HepG2 (cell line): ENCODE results near the gene SOX12. TPM values are rescaled to one million over a fixed set of nuclear protein-coding genes. Genes with fewer than 3 reads are reported as not detected.

Experiments used
- ARID4A ChIP-seq: sonication (generic); formaldehyde crosslinking; IDR thresholded peaks from 2 replicates; pipeline ENCODE4 v1.5.0; 2020; ENCODE audit warnings: mild to moderate bottlenecking, missing genetic modification reagents, borderline replicate concordance
- ARNT2 ChIP-seq: sonication (generic); formaldehyde crosslinking; IDR thresholded peaks from 2 replicates; pipeline ENCODE4 v1.8.0; 2022; ENCODE audit warnings: mild to moderate bottlenecking, low read depth, missing genetic modification reagents, moderate library complexity
- BCL6 ChIP-seq: IDR thresholded peaks from 2 replicates; pipeline ENCODE4 v1.6.1; 2016; ENCODE audit warnings: missing genetic modification reagents, missing compliant biosample characterization
- FLYWCH1 ChIP-seq: sonication (generic); formaldehyde crosslinking; IDR thresholded peaks from 2 replicates; pipeline ENCODE4 v1.8.1; 2023; ENCODE audit warnings: mild to moderate bottlenecking, missing genetic modification reagents
- FOXA1 ChIP-seq, 2 experiments: fragments of 450-650 bp in 1 of 2; sonication (generic) in 1 of 2; formaldehyde crosslinking in 1 of 2; IDR thresholded peaks; 2 replicates each; pipeline versions ENCODE4 v1.4.0 to v1.6.1; 2016 to 2020; ENCODE audit warnings: missing genetic modification reagents in 1 of 2
- FOXO4 ChIP-seq: sonication (generic); formaldehyde crosslinking; conservative IDR thresholded peaks from 2 replicates; pipeline ENCODE4 v1.8.1; 2023; ENCODE audit warnings: missing genetic modification reagents
- HINFP ChIP-seq: sonication (generic); formaldehyde crosslinking; IDR thresholded peaks from 2 replicates; pipeline ENCODE4 v1.4.0; 2020; ENCODE audit warnings: low read depth, mild to moderate bottlenecking, missing genetic modification reagents
- HOXA5 ChIP-seq: sonication (generic); formaldehyde crosslinking; IDR thresholded peaks from 2 replicates; pipeline ENCODE4 v1.4.0; 2020; ENCODE audit warnings: missing genetic modification reagents
- KDM5B ChIP-seq: sonication (generic); formaldehyde crosslinking; IDR thresholded peaks from 2 replicates; pipeline ENCODE4 v1.4.0; 2020; ENCODE audit warnings: missing genetic modification reagents, mild to moderate bottlenecking, borderline replicate concordance
- MIXL1 ChIP-seq: IDR thresholded peaks from 2 replicates; pipeline ENCODE4 v1.6.1; 2016
- ONECUT2 ChIP-seq: sonication (generic); formaldehyde crosslinking; IDR thresholded peaks from 2 replicates; pipeline ENCODE4 v1.4.0; 2020; ENCODE audit warnings: missing genetic modification reagents
- PAX8 ChIP-seq: sonication (generic); formaldehyde crosslinking; IDR thresholded peaks from 2 replicates; pipeline ENCODE4 v1.8.0; 2022; ENCODE audit warnings: mild to moderate bottlenecking, missing genetic modification reagents, borderline replicate concordance
- PLRG1 ChIP-seq: fragments of 450-650 bp; conservative IDR thresholded peaks from 2 replicates; pipeline ENCODE4 v1.6.1; 2016
- RAD51 ChIP-seq: fragments of 450-650 bp; IDR thresholded peaks from 2 replicates; pipeline ENCODE4 v1.6.1; 2016; ENCODE audit warnings: borderline replicate concordance
- SMAD1 ChIP-seq: sonication (generic); formaldehyde crosslinking; IDR thresholded peaks from 2 replicates; pipeline ENCODE4 v1.4.0; 2020; ENCODE audit warnings: missing genetic modification reagents, low read depth, mild to moderate bottlenecking, borderline replicate concordance
- XBP1 ChIP-seq: sonication (generic); formaldehyde crosslinking; IDR thresholded peaks from 2 replicates; pipeline ENCODE4 v1.5.0; 2020; ENCODE audit warnings: missing genetic modification reagents
- YY1 ChIP-seq: IDR thresholded peaks from 2 replicates; pipeline ENCODE4 v1.6.1; 2011; ENCODE audit warnings: low read length, low read depth, moderate library complexity, mild to moderate bottlenecking; ENCODE audit not compliant: insufficient read depth, insufficient replicate concordance
- ZNF18 ChIP-seq: sonication (generic); formaldehyde crosslinking; IDR thresholded peaks from 2 replicates; pipeline ENCODE4 v1.8.0; 2022; ENCODE audit warnings: mild to moderate bottlenecking, missing genetic modification reagents; ENCODE audit not compliant: insufficient replicate concordance
- ZNF484 ChIP-seq: sonication (generic); formaldehyde crosslinking; IDR thresholded peaks from 2 replicates; pipeline ENCODE4 v1.5.1; 2020; ENCODE audit warnings: mild to moderate bottlenecking, low read depth, missing genetic modification reagents, borderline replicate concordance
- ZNF543 ChIP-seq: sonication (generic); formaldehyde crosslinking; IDR thresholded peaks from 2 replicates; pipeline ENCODE4 v1.4.0; 2020; ENCODE audit warnings: mild to moderate bottlenecking, missing genetic modification reagents
- ZNF547 ChIP-seq: sonication (generic); formaldehyde crosslinking; IDR thresholded peaks from 2 replicates; pipeline ENCODE4 v1.5.1; 2020; ENCODE audit warnings: mild to moderate bottlenecking, missing genetic modification reagents
- polyA plus RNA-seq, 8 experiments: library from polyadenylated mRNA; depleted of rRNA in 3 of 8; stranded (reverse) in 7 of 8; unstranded in 1 of 8; fragments of >200 nt; fragmentation: Illumina TruSeq in 4 of 8; extraction: Trizol in 4 of 8; gene quantifications; 2 replicates each; pipeline versions ENCODE4 v1.2.1 to v1.2.3, GENCODE V29; 2011 to 2016; ENCODE audit warnings: low read depth in 4 of 8, missing spikeins in 1 of 8, mixed read lengths in 1 of 8; ENCODE audit not compliant: insufficient read depth in 1 of 8
- total RNA-seq, 5 experiments: library from RNA; depleted of rRNA; stranded (reverse); fragments of >200 nt; fragmentation: Illumina TruSeq; extraction: Trizol; gene quantifications; 2 replicates each; pipeline ENCODE4 v1.2.3, GENCODE V29; 2016; ENCODE audit warnings: low read depth in 1 of 5

Gene SOX12
- total and polyA plus RNA-seq, 2 of the 13 experiments (the other 11 are each of a cell fraction or from before 2014, with no cell fraction given): 10.0 to 18.7 TPM

GRCh38 chr20:354298-354977 is 29.1 kb downstream of the SOX12 start (continued):
- TF ChIP-seq ZNF18 (CRISPR knock-in tag) (peak; percentile 60), HINFP (CRISPR knock-in tag) (no peak), XBP1 (no peak), ARNT2 (peak; percentile 71; the same call in 1 of the 2 replicates), MIXL1 (CRISPR knock-in tag) (peak; percentile 89; the same call in 1 of the 2 replicates), ZNF543 (CRISPR knock-in tag) (0 out of 2 replicates have a peak, but pooled peaks have one; percentile 56), RAD51 (no peak), ARID4A (CRISPR knock-in tag) (peak; percentile 52; the same call in 1 of the 2 replicates), PLRG1 (no peak), SMAD1 (peak; percentile 61; the same call in 1 of the 2 replicates), HOXA5 (CRISPR knock-in tag) (peak; percentile 87; the same call in 1 of the 2 replicates), ZNF547 (CRISPR knock-in tag) (no peak; the same call in 1 of the 2 replicates), ZNF484 (no peak), BCL6 (CRISPR knock-in tag) (peak; percentile 75), FOXA1 (IDR thresholded peaks at IDR 0.05) (no peak), FOXA1 (CRISPR knock-in tag; IDR thresholded peaks at IDR 0.05) (peak; percentile 3; the same call in 1 of the 2 replicates), FOXO4 (CRISPR knock-in tag) (no peak), YY1 (peak; percentile 64), FLYWCH1 (CRISPR knock-in tag) (no peak), PAX8 (CRISPR knock-in tag) (no peak), KDM5B (CRISPR knock-in tag) (no peak), ONECUT2 (CRISPR knock-in tag) (no peak)
